H1 (cell line): ENCODE measurements around the gene SPTAN1.

Experiments
- CTCF ChIP-seq, 3 experiments: IDR thresholded peaks; 1 replicate in 2 of 3; 2 replicates in 1 of 3; pipeline versions ENCODE4 v1.5.1 to v1.6.1; 2011; ENCODE audit warnings: low read length in 3 of 3, mild to moderate bottlenecking in 3 of 3, inconsistent platforms in 2 of 3, low read depth in 1 of 3, moderate library complexity in 1 of 3; ENCODE audit not compliant: insufficient read depth in 1 of 3; ENCODE audit errors: control extremely low read depth in 1 of 3
- EGR1 ChIP-seq: IDR thresholded peaks from 2 replicates; pipeline ENCODE4 v1.6.1; 2011; ENCODE audit warnings: low read depth, low read length, borderline replicate concordance
- EZH2 ChIP-seq: fragments of 200-600 bp; sonication (generic); IDR thresholded peaks from 2 replicates; pipeline ENCODE4 v1.7.1; 2012; ENCODE audit warnings: low read depth, mild to moderate bottlenecking, moderate library complexity, low read length, inconsistent platforms; ENCODE audit not compliant: severe bottlenecking
- HDAC6 ChIP-seq: IDR thresholded peaks from one replicate; pipeline ENCODE4 v1.7.1; 2012; ENCODE audit warnings: low read depth, mild to moderate bottlenecking, inconsistent platforms, low read length, moderate library complexity
- KDM1A ChIP-seq: fragments of 200-600, 300-600 bp; sonication (generic); IDR thresholded peaks from 2 replicates; pipeline ENCODE4 v1.7.1; 2016; ENCODE audit warnings: mild to moderate bottlenecking, low read length, borderline replicate concordance
- MAFK ChIP-seq: IDR thresholded peaks from 2 replicates; pipeline ENCODE4 v1.6.1; 2012; ENCODE audit warnings: low read depth, mild to moderate bottlenecking, improper control_type of control experiment, low read length
- POLR2A ChIP-seq, 2 experiments: IDR thresholded peaks; 1 replicate in 1 of 2; 2 replicates in 1 of 2; pipeline ENCODE4 v1.6.1; 2011; ENCODE audit warnings: low read depth in 2 of 2, low read length in 2 of 2, mild to moderate bottlenecking in 2 of 2; ENCODE audit errors: control extremely low read depth in 1 of 2
- POLR2AphosphoS5 ChIP-seq: IDR thresholded peaks from 2 replicates; pipeline ENCODE4 v1.6.1; 2011; ENCODE audit warnings: low read depth, low read length
- YY1 ChIP-seq: IDR thresholded peaks from 2 replicates; pipeline ENCODE4 v1.6.1; 2011; ENCODE audit warnings: low read depth, mild to moderate bottlenecking, low read length

DNA sequence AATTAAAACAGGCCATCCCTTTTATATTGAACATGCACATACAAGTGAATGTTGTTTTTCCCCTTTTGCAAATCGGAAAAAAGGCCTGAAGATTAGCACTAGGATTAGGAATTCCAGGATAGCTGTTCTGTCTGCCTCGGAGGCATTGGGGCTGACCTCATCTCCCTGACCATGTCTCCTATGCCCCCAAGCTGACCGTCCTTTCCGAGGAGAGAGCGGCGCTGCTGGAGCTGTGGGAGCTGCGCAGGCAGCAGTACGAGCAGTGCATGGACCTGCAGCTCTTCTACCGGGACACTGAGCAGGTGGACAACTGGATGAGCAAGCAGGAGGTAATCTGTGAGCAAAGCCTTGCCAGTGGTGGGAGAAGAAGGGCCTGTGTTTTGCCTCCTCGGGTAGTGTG lies 28.3 kb downstream of the SPTAN1 start:
- TF ChIP-seq POLR2A (IDR thresholded peaks at IDR 0.05; ENCODE audit: control extremely low read depth in 1 of 2, low read depth in 2 of 2, low read length in 2 of 2) = no peak
- no peak for TF ChIP-seq POLR2AphosphoS5
- TF ChIP-seq EZH2 = no peak
- no peak for TF ChIP-seq HDAC6
- no peak for TF ChIP-seq CTCF (IDR thresholded peaks at IDR 0.05; ENCODE audit: control extremely low read depth in 1 of 3, insufficient read depth in 1 of 3, low read depth in 1 of 3, low read length in 3 of 3)
- TF ChIP-seq YY1 = no peak
- no peak for TF ChIP-seq MAFK
- no peak for TF ChIP-seq EGR1
- TF ChIP-seq KDM1A = no peak
